ENCODE results near the gene HNF1A.

The HNF1A gene

GRCh38 chr12:120959111-120959878 is 19.0 kb upstream of the HNF1A start:
- no peak for DNase-seq

GRCh38 chr12:120960657-120961056 is 17.7 kb upstream of the HNF1A start:
- peak; percentile 32 for DNase-seq

GRCh38 chr12:120961604-120962531 is 16.5 kb upstream of the HNF1A start:
- no peak for DNase-seq

- peak; percentile 10 for DNase-seq
These were observed 15.8 kb upstream of the HNF1A start for GRCh38 chr12:120962532-120963020.

GRCh38 chr12:120964298-120964697 is 14.0 kb upstream of the HNF1A start:
- no peak for DNase-seq

- DNase-seq, result no peak
These were observed 12.7 kb upstream of the HNF1A start for GRCh38 chr12:120965534-120966091.

GRCh38 chr12:120970310-120970709 is 8.0 kb upstream of the HNF1A start:
- DNase-seq, result no peak

- peak; percentile 57 for DNase-seq
These were observed 6.8 kb upstream of the HNF1A start for GRCh38 chr12:120971299-120972180.

- DNase-seq, result peak; percentile 48
These were observed 5.3 kb upstream of the HNF1A start for GRCh38 chr12:120972870-120973543.

GRCh38 chr12:120977531-120978295 is 630 bp upstream of the HNF1A start:
- DNase-seq, result no peak

GRCh38 chr12:120979220-120979861 is 998 bp downstream of the HNF1A start:
- no peak for DNase-seq

- DNase-seq, result no peak
These were observed 1.7 kb downstream of the HNF1A start for GRCh38 chr12:120979862-120980696.

GRCh38 chr12:120980800-120981368 is 2.5 kb downstream of the HNF1A start:
- DNase-seq, result peak; percentile 47

GRCh38 chr12:120981407-120981941 is 3.1 kb downstream of the HNF1A start:
- DNase-seq, result no peak

- no peak for DNase-seq
These were observed 4.3 kb downstream of the HNF1A start for GRCh38 chr12:120982659-120983058.

- no peak for DNase-seq
These were observed 5.4 kb downstream of the HNF1A start for GRCh38 chr12:120983759-120984158.

GRCh38 chr12:120984351-120984898 is 6.1 kb downstream of the HNF1A start:
- no peak for DNase-seq

- DNase-seq, result no peak
These were observed 9.9 kb downstream of the HNF1A start for GRCh38 chr12:120988234-120988633.
